ENCODE results near the gene MISP3. TPM values are rescaled to one million over a fixed set of nuclear protein-coding genes. Genes with fewer than 3 reads are reported as not detected.

Gene MISP3
- total RNA-seq, 1 donor from 2014 or later: under 0.01 TPM

DNA sequence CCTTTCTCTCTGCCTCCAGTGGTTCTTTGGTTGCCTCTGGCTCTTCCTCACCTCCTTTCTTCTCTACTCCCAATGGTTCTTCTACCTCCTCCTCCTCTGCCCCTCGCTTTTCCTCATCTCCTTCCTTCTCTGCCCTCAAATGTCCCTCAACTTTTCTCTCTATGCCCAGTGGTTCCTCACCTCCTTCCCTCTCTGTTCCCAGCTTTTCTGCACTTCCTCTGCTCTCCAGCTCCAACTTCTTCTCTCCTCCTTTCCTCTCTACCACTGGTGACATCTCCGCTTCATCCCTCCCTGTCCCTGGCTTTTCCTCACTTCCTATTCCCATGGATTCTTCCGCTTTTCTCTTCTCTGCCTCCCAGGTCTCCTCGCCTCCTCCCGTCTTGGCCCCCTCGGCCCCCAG lies 18.5 kb upstream of the MISP3 start:
- DNase-seq: no peak

DNA sequence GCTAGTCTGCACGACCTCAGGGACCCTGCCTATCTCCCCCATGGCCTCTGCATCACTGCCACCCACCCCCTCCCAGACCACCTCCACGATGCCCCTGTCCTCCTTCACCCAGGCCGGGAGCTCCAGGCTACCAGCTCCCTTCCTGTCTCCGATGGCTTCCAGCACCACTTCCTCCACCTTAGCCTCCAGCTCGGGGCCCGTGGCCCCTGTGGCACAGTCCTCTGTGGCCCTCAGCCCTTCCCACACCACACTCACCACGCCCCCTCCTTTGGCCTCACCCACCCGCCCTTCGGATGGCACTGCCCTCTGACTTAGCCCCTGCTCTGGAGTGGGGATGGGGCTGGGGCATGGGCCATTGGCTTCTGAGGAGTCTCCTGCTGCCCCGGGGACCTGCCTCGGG lies 17.9 kb upstream of the MISP3 start:
- no peak for DNase-seq

DNA sequence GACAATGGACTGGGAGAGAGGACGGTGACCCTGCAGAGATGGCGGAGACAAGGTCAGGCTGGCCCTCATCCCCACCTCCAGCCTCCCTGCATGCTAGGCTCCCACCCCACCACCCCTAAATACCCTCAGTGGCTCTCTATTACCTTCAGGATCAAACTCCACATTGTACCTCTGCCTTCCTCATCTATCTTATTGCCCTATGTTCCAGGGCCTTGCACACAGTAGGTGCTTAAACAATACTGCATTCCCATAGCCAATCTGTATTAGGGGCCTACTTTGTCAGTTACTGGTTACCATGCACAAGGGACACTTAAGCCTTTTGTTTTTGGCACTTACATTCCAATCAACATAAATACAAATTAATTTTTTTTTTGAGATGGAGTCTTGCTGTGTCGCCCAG lies 17.2 kb upstream of the MISP3 start:
- DNase-seq: no peak

DNA sequence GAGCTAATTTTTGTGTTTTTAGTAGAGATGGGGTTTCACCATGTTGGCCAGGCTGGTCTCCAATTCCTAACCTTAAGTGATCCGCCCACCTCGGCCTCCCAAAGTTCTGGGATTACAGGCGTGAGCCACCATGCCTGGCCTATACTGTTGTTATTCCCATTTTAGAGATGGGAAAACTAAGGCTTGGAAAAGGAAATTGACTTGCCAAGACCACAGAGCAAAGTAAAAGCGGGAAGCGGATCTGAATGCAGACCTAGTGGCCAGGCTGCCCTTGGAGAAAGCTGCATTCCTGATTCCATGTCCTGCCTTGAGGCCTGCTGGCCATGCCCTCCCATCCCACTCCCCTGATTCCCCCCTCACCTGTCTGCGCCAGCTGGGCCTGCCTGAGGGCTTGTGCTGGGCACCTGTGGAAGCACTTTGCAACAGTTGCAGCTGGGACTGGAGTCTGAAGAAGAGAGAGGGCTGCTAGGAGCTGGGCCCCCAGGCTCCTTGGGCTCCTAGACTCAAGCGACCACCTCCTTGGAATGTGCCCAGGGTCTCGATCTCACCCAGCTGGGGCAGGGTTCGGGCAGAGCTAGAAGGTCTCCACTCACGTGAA lies 16.4 kb upstream of the MISP3 start:
- DNase-seq: no peak

DNA sequence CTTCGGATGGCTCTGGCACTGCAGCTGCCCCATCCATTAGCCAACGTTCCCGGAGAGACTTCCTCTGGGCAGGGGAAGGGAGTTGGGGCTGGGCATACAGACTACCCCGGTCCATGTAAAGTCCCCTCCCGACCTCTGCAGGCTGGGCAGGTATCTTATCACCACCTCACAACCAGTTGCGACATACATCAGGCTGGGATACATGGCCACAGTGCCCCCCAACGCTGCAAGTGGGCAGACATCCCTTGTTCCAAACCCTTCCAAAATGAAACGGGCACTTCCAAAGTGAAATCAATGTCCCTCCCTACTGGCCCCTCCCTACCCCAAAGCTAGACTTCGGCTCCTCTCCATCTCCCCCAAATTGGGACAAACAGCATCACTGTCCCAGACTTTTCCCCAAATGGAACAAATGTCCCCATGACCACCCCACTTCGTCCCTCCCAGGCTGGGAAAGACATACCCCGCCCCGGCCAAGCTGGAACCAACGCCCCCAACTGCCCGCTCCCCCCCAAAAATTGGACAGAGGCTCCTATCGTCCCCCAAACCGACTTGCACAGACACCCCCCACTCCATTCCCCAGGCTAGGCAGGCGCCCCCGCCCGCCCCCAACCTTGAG lies 15.7 kb upstream of the MISP3 start:
- no peak for DNase-seq

DNA sequence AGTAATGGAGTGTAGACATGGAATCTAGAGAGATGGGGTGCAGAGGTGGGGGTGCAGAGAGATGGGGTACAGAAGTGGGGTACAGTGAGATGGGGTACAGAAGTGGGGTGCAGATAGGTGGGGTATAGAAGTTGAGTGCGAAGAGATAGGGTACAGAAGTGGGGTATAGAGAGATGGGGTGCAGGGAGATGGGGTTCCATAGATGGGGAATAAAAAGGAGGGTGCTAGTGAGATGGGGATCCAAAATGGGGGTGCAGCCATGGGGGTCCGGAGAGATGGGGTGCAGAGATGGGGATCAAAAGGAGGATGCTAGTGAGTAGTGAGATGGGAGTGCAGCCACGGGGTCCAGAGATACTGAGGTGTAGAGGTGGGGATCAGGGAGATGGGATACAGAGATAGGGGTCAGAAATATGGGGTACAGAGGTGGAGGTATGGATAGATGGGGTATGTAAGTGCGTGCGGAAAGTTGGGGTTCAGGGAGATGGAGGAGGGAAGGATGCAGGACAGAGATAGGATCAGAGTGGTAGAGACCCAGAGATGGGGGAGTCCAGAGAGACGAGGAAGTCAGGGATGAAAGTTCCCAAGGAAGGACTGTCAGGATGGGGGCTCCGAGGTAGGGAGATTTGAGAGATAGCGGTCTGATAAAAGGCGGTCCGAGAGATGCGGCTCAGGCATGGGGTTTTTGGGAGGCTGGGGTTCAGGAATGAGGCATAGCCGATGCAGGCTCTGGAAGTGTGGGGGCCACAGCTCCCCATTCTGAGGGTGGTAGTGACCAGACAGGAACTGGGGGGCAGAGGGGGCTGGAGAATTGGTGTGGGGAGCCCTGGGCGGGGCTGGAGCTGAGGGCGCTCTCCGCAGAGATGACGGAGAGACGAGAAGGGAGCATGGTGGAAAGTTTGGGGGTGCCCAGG lies 14.1 kb upstream of the MISP3 start:
- DNase-seq: no peak

DNA sequence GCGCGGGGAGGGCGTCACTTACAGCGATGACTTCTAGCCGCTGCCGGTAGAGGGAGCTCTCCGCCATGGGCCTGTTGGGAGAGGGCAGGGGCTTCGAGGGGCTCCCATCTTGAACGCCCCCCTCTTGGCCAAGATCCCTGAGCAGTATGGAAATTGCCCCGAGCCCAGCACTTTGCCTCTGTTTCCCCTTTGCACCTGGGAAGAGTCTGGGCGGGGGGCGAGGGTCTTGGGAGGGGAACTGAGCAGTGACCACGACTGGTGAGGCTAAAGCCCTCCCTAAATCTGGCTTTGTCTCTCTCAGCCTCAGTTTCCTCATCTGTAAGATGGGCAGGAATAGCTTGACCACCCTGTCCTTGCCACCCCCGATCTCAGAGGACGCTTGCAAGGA lies 13.5 kb upstream of the MISP3 start:
- DNase-seq: peak; percentile 32

DNA sequence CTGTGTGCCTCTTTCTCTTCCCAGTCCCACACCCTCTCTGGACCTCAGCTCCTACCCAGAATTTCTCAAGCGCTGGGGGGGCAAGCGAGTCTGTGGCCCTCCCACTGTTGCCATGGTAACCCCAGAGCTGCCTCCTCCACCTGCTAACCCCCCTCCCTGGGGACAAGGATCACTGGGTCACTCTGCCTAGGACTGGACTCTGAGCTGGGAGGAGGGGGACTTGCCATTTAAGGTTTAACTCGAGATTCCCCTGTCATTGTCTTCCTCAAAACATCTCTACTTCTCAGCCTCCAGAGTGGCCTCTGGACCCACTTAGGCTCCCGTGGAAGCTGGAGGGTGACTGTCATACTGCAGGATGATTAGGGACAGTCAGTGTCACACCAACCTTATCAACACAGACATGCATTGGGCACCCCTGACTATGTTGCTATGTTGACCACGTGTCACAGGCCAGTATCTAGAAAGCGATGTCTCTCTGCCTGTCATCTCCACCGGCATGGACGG lies 12.9 kb upstream of the MISP3 start:
- no peak for DNase-seq

DNA sequence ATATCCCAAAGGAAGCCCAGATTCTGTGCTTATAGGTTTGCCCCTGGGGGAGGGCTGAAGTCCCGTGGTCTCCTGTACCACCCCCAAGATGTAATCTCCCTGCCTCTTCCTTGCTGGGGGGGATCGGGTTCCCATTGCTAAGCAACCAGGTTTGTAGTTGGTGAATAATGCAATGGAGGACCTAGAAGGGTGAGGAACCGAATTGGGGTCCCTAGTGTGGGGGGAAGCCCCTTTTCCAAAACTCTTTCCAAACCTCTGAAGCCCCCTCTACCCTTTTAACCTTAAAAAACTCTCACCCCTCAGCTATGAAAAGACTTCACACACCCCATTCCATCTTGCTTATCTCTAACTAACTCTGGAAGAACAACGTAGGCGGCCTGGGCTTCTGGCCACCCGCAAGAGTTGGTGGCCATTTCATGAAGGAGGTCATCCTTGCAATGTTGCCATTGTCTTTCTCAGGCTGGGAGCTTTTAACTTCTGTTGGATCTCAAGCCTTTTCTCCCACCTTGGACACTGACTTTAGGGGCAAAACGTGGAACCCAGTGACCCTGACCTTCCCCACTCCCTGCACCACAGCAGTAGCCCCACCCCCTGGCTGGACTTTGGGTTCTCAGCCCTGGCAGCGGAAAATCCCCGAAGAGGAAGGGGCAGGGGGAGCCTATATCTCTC lies 11.4 kb upstream of the MISP3 start:
- DNase-seq: no peak

DNA sequence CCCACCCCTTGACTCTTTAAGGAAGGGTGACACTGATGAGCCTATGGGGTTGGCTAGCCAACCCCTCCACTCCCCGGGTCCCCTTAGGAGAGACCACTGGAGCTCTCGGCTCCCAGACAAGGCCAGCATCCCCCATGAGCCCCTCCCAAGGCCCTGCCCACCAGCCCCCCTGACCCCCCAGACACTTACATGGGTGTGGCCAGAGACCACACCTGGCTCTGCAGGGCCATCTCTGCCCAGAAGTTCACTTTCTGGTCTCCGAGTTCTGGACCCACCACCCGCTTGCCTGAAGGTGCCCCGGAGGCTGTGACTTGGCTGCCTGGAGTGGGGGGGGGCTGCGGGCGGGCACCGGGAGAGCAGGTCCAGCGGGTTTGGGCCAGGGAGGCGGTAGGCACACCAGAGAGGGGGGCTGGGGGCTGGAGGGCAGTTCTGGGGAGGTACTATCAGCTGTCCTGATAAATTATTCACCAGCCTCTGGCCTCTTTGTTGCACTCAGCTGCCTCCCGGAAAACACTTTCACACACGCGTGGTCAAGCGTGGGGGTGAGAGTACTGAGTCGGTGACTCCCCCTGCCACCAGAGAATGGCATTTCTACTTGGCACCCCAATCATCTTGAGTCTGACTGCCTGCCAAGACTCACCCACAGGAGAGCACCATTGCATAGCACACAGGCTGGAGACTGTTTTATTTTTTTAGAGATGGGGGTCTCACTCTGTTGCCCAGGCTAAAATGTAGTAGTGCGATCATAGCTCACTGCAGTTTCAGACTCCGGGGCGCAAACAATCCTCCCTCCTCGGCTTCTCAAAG lies 10.6 kb upstream of the MISP3 start, which contains the start of gene PALM3:
Gene PALM3, minus strand, starts transcription at position 326 of the 807 bp plus-strand sequence. Its CDS starts 96 bp downstream, at position 230.
- DNase-seq: no peak

DNA sequence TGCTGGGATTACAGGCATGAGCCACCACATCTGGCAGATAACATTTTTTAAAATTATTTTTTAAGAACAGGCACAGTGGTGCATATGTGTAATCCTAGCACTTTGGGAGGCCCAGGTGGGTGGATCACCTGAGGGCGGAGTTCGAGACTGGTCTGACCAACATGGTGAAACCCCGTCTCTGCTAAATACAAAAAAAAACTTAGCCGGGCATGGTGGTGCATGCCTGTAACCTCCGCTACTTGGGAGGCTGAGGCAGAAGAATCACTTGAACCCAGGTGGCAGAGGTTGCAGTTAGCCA lies 10.1 kb upstream of the MISP3 start:
- no peak for DNase-seq

DNA sequence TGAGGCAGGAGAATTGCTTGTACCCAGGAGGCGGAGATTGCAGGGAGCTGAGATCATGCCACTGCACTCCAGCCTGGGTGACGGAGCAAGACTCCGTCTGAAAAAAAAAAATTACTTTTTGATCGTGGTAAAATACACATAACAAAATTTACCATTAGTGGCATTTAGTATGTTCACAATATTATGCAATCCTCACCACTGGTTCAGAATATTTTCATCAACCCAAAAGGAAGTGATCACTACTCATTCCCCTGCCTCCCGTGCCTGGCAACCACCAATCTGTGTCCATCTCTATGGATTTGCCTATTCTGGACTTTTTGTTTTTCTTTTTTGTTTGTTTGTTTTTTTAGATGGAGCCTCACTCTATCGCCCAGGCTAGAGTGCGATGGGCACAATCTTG lies 9.5 kb upstream of the MISP3 start:
- DNase-seq: no peak

DNA sequence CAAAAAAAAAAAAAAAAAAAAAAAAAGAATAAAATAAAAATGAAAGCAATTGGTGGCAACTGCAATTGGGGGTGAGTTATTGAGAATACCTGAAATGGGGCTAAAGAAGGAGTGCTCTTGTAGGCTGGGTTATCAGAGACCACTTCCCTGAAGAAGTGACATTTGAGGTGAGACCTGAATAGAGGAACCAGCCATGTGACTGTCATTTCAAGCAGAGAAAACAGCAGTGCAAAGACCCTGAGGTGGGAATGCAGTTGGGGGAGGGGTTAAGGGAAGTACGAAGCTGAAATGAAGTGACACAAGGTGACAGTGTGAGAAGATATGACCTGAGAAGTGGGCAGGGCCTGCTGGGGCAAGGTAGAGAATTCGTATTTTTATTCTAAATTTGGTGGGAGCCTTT lies 6.5 kb upstream of the MISP3 start:
- no peak for DNase-seq

DNA sequence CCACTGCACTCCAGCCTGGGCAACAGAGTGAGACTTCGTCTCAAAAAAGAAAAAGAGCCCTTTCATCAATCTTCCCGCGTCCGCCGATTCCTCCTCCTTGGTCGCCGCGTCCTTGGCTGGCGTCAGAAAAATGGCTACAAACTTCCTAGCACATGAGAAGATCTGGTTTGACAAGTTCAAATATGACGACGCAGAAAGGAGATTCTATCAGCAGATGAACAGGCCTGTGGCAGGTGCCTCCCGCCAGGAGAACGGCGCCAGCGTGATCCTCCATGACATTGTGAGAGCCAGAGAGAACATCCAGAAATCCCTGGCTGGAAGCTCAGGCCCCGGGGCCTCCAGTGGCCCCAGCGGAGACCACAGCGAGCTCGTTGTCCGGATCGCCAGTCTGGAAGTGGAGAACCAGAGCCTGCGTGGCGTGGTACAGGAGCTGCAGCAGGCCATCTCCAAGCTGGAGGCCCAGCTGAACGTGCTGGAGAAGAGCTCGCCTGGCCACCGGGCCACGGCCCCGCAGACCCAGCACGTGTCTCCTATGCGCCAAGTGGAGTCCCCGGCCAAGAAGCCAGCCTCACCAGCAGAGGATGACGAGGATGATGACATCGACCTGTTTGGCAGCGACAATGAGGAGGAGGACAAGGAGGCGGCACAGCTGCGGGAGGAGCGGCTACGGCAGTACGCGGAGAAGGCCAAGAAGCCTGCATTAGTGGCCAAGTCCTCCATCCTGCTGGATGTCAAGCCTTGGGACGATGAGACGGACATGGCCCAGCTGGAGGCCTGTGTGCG lies 2.1 kb upstream of the MISP3 start:
- DNase-seq: no peak

DNA sequence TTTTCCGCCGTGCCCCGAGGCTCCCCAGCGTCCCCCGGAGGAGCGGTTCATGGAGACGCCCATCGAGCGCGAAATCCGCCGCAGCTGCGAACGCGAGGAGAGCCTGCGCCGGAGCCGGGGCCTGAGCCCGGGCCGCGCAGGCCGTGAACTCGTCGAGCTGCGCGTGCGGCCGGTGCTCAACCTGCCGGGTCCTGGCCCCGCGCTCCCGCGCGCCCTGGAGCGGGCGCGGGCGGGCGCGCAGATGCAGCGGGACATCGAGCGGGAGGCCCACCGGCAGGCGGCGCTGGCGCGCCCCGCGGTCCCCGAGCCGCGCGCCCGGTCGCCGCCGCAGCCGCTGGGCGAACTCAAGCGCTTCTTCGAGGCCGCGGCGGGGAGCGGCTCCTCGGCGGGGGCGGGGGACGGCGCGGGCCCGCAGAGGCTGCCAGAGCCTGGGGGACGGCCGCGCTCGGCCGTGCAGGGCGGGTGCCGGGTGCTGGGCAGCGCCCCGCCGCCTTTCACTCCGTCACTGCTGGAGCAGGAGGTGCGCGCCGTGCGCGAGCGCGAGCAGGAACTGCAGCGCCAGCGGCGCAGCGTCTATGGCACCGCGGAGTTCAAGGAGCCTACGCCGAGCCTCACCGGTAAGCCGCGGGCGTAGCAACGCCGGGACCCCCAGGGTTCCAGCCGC lies 807 bp downstream of the MISP3 start:
- peak; percentile 85 for DNase-seq

DNA sequence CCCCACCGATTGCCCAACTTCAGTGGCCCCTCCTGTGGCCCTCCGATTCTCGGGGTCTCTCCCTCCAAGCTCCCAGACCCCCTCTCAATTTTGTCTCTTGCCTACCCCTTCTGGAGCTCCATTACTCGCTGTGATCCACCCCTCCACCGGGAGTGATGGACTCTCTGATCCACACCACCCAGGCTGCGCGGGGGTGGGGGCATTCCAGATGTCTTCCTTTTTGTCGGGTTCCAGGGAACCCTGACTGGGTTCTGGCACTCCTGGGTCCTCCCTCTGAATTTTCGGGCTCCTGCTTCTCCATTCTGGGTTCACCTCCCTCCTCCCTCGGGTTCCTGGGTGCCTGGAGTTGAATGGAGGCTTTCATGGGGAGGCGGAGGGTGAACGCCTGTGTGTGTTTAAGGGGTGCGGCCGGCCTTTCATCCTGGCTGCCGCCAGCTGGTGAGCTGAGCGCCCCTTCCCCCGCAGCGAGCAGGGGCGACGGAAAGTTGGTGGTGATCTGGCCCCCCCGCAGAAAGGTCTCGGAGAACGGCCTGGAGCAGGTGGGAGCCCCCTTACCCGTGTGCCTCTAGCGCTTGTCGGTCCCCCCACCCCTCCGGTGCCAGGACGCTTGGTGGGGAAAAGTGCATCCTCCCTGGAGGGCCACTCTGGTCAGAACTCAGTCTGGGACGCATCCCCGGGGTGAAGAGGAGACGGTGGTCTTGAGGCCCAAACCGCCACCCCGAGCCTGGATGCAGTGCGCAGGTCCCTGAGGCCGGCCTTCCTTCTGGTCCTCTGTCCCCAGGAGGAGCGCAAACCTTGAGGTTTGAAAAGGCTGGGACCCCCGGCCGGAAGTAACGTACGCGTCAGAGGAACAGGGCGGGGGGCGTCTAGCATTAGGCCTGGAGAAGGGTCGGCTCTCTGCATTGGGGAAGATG lies 1.6 kb downstream of the MISP3 start:
- DNase-seq: no peak

DNA sequence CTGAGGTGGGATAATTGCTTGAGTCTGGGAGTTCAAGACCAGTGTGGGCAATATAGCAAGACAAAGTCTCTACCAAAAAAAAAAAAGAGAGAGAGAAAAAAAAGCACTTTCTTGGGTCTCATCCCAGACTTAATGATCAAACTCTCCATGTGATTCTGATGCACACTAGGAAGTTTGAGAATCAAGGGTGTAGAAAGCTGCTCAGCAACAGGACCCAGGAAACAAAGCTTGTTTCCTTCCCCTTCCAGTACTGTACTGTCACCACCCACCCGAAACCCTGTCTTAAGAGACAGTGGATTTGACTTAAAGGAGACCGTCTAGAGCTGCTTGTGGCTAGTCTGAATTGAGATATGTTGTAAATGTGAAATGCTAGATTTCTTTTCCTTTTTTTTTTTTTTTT lies 5.8 kb downstream of the MISP3 start:
- DNase-seq: no peak

DNA sequence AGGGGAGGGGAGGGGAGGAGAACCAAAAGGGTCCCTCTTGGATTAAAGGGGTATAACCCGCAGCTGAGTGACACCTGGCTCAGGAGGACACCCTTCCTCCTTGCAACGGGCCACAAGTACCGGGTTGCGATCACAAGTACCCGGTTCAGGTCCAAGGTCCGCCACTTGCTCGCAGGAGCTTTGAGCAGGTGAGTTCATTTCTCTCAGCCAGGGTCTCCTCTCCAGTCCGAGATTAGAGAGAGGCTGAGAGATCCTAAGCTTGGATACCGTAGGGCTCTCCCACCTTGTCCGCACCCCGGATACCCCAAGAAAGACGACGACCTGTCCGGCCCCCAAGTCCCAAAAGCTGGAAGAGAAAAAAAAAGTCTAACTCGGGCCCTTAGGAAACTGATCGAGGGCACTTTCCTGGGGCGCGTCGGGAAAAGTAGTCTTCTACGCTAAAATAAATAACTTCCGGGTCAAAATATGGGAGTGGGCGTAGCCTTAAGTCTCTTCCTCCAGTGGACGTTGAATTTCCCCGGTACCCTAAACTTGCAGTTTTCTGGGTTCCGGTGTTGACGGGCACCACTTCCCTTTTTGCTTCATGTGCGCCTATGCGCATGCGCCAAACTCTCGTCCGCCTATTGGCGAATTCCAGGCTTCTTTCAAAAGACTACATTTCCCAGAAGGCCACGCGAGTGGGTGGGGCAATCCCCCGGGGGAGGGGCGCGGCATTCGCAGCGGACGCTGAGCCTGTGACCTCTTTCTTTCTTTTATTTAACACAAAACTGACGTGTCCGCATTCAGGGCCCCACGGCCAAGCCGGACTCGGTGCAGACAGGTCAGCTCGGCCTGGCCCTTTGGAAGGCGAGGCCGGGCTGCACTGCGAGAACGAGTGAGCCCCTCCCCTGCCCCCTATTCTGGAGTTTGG lies 8.6 kb downstream of the MISP3 start:
- peak; percentile 99 for DNase-seq

Data from dermis blood vessel endothelial cell (primary cell).